ENCODE results near the gene IMP4. TPM values are rescaled to one million over a fixed set of nuclear protein-coding genes. Genes with fewer than 3 reads are reported as not detected.
A peak's percentile ranks its signal among the peaks of the same experiment; 100 is the strongest.

IMP4 gene
- total and polyA plus RNA-seq, 7 donors = 74.4 to 270 (median 118) TPM

DNA sequence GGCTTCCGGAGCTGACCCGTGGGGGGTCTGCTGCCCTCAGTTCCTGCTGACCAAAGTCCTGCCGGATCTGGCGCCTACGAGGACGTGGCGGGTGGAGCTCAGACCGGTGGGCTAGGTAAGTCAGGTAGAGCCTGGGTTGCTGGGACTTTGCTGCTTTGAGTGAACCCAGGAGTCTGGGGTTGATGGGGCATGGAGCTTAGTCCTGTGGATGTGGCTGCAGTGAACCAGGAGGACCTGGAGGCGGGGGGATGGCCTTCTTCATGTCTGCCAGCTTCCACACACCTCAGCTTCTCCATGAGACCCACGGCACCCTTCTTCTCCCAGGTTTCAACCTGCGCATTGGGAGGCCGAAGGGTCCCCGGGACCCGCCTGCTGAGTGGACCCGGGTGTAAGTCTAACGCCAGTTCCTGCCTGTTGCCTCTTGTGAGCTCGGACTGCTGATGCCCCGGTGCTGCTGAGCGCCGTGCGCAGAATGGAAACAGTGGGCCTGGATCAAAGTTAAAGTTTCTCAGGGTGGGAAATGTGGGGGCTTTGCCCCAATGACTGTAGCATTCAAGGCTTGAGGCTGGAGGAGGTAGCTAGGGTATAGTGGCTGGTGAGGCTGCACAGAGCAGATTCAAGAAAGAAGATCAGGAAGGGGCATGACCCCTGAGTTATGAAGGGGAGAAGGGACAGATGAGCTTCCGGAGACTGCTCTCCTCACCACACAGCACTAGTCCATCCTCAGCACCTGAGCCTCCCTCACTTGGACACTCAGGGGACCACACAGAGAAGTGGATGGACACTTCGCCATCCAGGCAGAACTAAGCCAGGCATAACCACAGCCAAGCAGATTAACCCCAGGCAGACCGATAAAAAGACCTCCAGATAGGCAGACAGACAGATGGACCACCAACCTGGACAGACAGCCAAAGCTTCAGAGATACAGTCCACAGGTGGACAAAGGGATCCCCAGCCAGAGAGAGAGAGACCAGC lies 30.4 kb downstream of the IMP4 start:
- ATAC-seq = peak in 1 of 4 donors; percentile 3
- intact Hi-C loops (cut with DNase I) = loop anchor here in 1 of 2 donors (1.0 kb wide), 1 partner anchor 14 kb away; no protein-coding TSS in a partner anchor
- H3K4me3 ChIP-seq = peak overlapping the region; percentile 87
- H3K27ac ChIP-seq = peak overlapping the region; percentile 63
- H3K36me3 ChIP-seq (ENCODE audit: insufficient read depth in 1 of 2, low read depth in 1 of 2) = no peaks in the 10 kb centered on the region
- DNase-seq = no peak
- H3K4me1 ChIP-seq = no peaks in the 10 kb centered on the region
- TF ChIP-seq, protein P1, sequence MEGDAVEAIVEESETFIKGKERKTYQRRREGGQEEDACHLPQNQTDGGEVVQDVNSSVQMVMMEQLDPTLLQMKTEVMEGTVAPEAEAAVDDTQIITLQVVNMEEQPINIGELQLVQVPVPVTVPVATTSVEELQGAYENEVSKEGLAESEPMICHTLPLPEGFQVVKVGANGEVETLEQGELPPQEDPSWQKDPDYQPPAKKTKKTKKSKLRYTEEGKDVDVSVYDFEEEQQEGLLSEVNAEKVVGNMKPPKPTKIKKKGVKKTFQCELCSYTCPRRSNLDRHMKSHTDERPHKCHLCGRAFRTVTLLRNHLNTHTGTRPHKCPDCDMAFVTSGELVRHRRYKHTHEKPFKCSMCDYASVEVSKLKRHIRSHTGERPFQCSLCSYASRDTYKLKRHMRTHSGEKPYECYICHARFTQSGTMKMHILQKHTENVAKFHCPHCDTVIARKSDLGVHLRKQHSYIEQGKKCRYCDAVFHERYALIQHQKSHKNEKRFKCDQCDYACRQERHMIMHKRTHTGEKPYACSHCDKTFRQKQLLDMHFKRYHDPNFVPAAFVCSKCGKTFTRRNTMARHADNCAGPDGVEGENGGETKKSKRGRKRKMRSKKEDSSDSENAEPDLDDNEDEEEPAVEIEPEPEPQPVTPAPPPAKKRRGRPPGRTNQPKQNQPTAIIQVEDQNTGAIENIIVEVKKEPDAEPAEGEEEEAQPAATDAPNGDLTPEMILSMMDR (IDR thresholded peaks at IDR 0.05) = no peak
- H3K27me3 ChIP-seq (ENCODE audit: insufficient read depth in 3 of 3, low read length in 2 of 3) = no peaks in the 10 kb centered on the region
- H3K9me3 ChIP-seq = no peaks in the 10 kb centered on the region
- WGBS, 3 donors = 38 to 43% (median 42%) methylated on average over 24 of the region's 24 CpGs

DNA sequence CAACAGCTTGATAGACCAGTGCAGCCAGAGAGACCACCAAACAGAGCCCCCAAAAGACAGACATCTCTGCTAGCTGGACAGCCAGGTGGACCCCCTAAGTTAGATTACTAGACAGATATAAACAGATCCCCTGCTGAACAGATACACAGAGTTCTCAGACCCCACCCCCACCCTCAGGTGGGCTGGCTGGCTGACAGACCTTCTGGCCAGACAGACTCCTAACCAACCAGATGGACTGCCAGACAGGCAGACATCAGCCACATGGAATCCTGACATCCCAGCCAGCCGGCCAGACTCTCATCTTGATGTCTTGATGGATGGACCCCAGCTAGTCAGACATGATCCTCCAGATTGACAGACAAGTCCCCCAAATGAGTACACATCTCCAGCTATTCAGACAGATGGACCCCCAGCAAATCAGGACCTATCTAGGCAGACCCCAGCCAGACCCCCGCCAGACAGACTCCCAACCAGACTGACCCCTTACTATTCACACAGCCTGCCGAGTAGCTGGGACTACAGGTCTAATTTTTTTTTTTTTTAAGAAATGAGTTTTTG lies 31.2 kb downstream of the IMP4 start:
- Histone ChIP-seq H3K9me3 (no peaks in the 10 kb centered on the region), H3K4me3 (no peak overlapping the region), H3K27ac (no peak overlapping the region), H3K27me3 (ENCODE audit: insufficient read depth in 3 of 3, low read length in 2 of 3) (no peaks in the 10 kb centered on the region), H3K4me1 (no peaks in the 10 kb centered on the region), H3K36me3 (ENCODE audit: insufficient read depth in 1 of 2, low read depth in 1 of 2) (no peaks in the 10 kb centered on the region)
- intact Hi-C loops (cut with DNase I) = no loop called here
- DNase-seq (no peak), ATAC-seq (no peak)
- TF ChIP-seq, protein P1 (IDR thresholded peaks at IDR 0.05) = no peak
- WGBS, 3 donors = 90 to 94% (median 91%) methylated on average over 3 of the region's 3 CpGs

DNA sequence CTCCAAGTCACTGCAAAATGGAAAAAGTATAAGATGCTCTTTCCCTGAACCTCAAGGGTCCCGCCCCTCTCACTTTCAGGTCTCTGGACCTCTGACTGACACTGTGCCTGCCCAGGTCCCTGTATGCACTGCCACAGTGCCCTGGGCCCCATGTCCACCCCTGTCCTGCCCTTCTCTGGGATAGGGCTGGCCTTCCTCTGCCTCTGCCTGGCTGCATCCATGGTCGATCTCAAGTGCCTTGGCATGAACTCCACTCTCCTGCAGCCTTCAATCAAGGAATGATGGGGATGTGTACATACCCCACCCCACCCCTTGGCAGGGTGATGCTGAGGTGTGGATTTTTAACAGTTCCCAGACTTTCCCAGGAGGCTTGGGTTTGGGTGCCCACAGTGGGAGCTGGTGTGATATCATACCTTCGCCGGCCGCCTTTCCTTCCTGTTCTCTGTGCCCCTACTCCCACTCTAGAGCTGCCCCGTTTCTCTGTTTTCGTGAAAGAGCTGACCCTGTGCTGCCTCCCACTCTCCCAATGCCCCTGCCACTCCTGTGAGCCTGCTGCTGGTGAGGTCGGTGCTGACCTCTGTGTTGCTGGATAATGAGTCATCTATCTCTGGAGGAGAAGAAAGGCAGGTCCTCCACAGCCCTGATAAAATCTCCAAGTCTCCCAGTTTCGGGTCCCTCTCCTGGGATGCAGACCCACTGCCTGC lies 32.0 kb downstream of the IMP4 start:
- ATAC-seq (no peak), DNase-seq (no peak)
- H3K4me1 ChIP-seq = no peaks in the 10 kb centered on the region
- WGBS, 3 donors = 83 to 90% (median 89%) methylated on average over 8 to 9 of the region's 9 CpGs
- TF ChIP-seq, protein P1 (IDR thresholded peaks at IDR 0.05) = no peak
- no peaks in the 10 kb centered on the region for H3K36me3 ChIP-seq (ENCODE audit: insufficient read depth in 1 of 2, low read depth in 1 of 2)
- H3K27me3 ChIP-seq (ENCODE audit: insufficient read depth in 3 of 3, low read length in 2 of 3) = no peaks in the 10 kb centered on the region
- H3K9me3 ChIP-seq = no peaks in the 10 kb centered on the region
- no peak overlapping the region for H3K4me3 ChIP-seq
- no peak overlapping the region for H3K27ac ChIP-seq
- intact Hi-C loops (cut with DNase I) = no loop called here

DNA sequence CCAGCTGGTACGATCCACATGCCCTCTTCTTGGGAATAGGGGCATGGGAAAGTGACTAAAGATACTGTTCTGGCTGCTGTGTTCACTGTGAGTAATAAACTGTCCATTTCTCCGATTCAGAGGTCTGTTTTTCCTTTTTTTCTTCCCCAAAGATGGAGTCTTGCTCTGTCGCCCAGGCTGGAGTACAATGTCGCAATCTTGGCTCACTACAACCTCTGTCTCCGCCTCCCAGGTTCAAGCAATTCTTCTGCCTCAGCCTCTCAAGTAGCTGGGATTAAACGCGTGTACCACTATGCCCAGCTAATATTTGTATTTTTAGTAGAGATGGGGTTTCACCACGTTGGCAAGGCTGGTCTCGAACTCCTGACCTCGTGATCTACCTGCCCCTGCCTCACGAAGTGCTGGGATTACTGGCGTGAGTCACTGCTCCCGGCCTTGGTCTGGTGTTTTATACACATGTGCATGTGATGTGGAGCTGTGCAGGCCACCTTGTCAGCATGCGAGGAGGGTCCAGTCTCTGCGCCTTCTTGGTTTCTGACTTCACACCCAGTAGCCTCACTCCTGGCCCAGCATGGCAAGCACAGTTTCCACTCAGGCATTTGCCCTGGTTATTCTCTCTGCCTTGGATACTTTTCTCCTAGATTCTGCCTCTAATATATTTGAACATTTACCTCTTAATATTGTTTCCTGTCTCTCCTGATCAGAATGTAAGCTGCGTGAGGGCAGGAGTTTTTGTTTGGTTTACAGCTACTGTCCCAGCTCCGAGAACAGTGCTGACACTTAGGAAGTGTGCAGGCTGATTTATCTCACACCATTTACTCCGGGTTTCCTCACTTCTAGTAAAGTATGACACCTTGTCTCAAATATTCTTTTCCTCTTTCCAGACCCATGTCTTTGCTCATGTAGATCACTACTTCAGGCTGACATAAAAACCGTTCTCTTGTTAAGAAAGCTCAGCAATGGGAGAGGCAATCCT lies 32.9 kb downstream of the IMP4 start:
- H3K9me3 ChIP-seq = no peaks in the 10 kb centered on the region
- no peak for DNase-seq
- no peak overlapping the region for H3K4me3 ChIP-seq
- H3K36me3 ChIP-seq (ENCODE audit: insufficient read depth in 1 of 2, low read depth in 1 of 2) = no peaks in the 10 kb centered on the region
- ATAC-seq = no peak
- no peaks in the 10 kb centered on the region for H3K27me3 ChIP-seq (ENCODE audit: insufficient read depth in 3 of 3, low read length in 2 of 3)
- TF ChIP-seq, protein P1 (IDR thresholded peaks at IDR 0.05) = no peak
- H3K27ac ChIP-seq = no peak overlapping the region
- intact Hi-C loops (cut with DNase I) = no loop called here
- H3K4me1 ChIP-seq = no peaks in the 10 kb centered on the region
- 92 to 95% (median 93%) methylated on average over 19 of the region's 19 CpGs for WGBS, 3 donors
